ENCODE measurements around the gene KCNK1.

GRCh38 chr1:233719655-233720341 is 105.9 kb downstream of the KCNK1 start:
- TF ChIP-seq, protein P1, sequence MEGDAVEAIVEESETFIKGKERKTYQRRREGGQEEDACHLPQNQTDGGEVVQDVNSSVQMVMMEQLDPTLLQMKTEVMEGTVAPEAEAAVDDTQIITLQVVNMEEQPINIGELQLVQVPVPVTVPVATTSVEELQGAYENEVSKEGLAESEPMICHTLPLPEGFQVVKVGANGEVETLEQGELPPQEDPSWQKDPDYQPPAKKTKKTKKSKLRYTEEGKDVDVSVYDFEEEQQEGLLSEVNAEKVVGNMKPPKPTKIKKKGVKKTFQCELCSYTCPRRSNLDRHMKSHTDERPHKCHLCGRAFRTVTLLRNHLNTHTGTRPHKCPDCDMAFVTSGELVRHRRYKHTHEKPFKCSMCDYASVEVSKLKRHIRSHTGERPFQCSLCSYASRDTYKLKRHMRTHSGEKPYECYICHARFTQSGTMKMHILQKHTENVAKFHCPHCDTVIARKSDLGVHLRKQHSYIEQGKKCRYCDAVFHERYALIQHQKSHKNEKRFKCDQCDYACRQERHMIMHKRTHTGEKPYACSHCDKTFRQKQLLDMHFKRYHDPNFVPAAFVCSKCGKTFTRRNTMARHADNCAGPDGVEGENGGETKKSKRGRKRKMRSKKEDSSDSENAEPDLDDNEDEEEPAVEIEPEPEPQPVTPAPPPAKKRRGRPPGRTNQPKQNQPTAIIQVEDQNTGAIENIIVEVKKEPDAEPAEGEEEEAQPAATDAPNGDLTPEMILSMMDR (IDR thresholded peaks at IDR 0.05): no peak
- TF ChIP-seq POLR2A (IDR thresholded peaks at IDR 0.05): no peak
